Ecto neural progenitor cell (in vitro differentiated cells): ENCODE results near the gene ENDOD1.

Source experiments
- DNase-seq: peaks from one replicate; pipeline ENCODE4 v3.0.0-alpha.2; 2018; ENCODE audit warnings: low spot score

ENDOD1 gene

GRCh38 chr11:95170294-95170693 is 80.6 kb downstream of the ENDOD1 start:
- DNase-seq = no peak

GRCh38 chr11:95175818-95176380 is 86.3 kb downstream of the ENDOD1 start:
- no peak for DNase-seq
